ENCODE data around the gene FOXD2.

FOXD2 gene

DNA sequence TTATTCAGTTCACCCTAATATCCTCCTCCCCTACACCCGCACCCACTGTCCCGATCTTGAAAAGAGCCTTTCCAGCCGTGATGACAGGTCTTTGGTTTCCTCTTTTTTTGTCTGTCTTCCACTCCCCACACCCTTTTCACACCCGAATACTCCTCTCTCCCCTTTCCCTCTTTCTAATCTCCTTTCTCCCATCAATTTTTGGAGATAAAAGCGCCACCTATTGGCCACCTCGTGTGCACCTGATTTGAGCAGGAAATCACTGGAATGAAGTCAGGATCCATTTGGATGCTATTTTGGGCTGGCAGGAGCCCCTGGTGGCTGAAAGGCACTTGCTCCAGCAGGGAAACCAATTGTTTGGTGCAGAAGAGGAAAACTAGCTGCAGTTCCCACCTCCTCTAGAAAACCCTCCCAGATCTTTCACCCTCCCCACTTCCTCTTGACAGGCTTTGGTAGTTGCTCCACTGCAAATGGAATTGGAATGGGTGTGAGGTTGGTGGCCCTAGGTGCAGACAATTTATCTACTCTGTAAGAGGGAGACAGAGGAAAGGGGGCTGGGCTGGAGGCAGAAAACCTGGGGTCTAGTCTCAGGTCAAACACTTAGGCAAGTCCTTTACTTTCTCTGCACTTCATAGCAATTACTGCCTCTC is 13.4 kb upstream of the FOXD2 start:
- TF ChIP-seq, protein P1, sequence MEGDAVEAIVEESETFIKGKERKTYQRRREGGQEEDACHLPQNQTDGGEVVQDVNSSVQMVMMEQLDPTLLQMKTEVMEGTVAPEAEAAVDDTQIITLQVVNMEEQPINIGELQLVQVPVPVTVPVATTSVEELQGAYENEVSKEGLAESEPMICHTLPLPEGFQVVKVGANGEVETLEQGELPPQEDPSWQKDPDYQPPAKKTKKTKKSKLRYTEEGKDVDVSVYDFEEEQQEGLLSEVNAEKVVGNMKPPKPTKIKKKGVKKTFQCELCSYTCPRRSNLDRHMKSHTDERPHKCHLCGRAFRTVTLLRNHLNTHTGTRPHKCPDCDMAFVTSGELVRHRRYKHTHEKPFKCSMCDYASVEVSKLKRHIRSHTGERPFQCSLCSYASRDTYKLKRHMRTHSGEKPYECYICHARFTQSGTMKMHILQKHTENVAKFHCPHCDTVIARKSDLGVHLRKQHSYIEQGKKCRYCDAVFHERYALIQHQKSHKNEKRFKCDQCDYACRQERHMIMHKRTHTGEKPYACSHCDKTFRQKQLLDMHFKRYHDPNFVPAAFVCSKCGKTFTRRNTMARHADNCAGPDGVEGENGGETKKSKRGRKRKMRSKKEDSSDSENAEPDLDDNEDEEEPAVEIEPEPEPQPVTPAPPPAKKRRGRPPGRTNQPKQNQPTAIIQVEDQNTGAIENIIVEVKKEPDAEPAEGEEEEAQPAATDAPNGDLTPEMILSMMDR (IDR thresholded peaks at IDR 0.05; ENCODE audit: low read depth, low read length, missing control alignments), result peak; percentile 60
- no peak for DNase-seq (ENCODE audit: low read depth)
- no peak overlapping the region for H3K4me3 ChIP-seq (ENCODE audit: low read depth, low read length)

DNA sequence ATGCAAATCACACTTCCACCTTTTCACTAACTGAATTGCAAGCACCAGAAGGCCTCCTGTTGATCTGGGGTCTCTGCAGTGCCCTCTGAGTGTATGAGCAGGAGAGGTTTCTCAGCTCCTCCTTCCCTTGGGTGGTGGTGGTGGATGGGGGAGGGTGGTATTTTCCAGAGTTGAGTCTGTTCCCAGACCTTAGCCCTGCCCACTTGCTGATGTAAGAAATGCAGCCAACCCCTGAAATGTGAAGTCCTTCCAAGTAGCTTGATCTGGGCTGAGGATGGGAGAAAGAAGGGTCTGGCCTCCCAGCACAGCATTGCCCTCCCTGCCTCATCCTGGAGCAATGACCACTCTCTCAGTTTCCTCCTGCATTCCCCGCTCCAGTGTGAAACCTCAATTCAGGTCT is 6.3 kb upstream of the FOXD2 start:
- H3K4me3 ChIP-seq (ENCODE audit: low read depth, low read length), result no peak overlapping the region
- no peak for DNase-seq (ENCODE audit: low read depth)
- TF ChIP-seq, protein P1 (IDR thresholded peaks at IDR 0.05; ENCODE audit: low read depth, low read length, missing control alignments), result no peak

DNA sequence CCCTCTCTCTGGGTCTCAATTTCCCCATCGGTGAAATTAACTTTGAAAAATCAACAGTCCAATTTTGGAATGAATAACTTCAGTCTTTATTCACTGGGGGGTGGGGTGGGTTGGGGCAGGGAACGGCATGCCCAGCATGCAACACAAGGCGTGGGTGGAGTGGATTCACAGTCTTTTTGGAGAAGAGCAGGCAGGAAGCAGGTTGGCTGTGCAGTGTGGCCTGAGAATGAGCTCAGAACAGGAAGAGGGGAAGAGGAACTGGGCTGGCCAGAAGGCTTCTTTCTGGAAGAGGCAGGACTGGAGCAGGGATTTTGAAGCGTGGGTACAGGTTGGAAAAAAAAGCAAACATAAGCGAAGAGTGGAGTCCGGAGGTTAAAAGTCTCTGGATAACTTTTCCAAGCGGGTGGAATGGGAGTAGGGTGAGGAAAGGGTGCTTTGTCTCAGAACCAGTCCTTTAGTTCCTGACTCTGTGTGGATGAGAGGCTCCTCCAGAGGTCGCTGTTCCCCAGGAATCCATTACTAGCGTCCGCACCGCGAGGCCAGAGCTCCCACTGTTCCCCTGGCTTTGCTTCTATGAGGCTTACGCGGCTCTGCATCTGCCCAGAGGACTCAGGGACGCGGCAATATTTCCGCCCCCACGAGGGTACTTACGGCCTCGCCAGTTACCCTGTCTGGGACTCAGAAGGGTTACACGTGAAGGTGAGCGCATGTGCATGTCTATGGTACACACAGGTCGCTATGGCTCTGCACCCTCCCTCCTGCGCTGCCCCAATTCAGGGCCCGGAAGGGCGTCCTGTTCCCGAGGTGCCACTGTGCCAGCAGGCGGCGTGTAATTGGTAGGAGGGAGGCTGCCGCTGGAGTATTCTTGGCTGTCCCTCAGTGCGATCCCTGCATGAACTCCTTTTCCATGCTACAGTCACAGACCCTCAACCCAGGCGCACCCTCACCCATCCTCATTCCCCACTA is 5.5 kb upstream of the FOXD2 start:
- H3K4me3 ChIP-seq (ENCODE audit: low read depth, low read length), result no peak overlapping the region
- TF ChIP-seq, protein P1 (IDR thresholded peaks at IDR 0.05; ENCODE audit: low read depth, low read length, missing control alignments), result peak; percentile 69
- DNase-seq (ENCODE audit: low read depth), result no peak

DNA sequence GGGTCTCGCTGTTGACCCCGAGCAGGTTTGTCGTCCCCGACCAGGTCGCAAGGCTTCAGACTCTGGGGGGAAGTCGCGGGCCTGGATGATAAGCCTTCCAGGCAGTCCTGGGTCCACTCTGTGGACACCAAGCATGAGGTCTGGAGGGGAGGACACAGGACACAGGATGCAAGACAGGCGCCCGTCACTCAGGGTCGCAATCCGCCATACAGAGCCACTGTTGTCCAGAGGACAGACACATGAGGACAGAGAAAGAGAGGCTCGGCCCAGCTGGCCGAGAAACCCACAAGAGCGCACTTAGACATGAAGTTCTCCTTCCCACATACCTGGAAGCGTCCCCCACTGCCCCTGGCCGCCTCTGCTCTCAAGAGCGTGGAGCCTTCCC is 4.8 kb upstream of the FOXD2 start:
- TF ChIP-seq, protein P1 (IDR thresholded peaks at IDR 0.05; ENCODE audit: low read depth, low read length, missing control alignments), result no peak
- no peak for DNase-seq (ENCODE audit: low read depth)
- no peak overlapping the region for H3K4me3 ChIP-seq (ENCODE audit: low read depth, low read length)

DNA sequence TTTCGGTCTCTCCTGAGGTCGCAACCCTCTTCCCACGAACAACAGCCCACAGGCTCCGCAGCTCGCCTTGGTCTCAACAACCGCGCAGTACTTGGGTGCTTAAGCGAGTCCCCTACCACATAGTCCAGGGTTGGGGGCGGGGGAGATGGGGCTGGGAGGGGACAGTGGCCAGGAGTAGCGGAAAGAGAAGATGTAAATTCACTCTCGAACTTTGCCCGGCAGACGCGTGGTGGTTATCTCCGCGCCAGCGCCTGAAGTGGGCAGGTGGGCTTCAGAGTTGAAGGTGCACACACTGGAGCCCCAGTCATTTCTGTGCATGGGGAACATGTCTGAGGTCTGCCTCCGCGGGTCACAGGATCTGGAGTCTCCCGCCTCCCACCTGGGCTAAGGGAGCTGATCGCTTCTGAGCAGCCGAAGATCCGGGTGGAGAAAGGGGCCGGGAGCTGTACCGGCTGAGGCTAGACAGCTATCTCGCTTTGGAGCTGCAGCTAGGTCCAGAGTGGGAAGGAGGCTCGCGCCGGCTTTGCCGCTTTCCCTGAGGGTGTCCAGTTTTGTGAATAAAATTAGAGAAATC is 4.3 kb upstream of the FOXD2 start:
- DNase-seq (ENCODE audit: low read depth), result no peak
- H3K4me3 ChIP-seq (ENCODE audit: low read depth, low read length), result no peak overlapping the region
- TF ChIP-seq, protein P1 (IDR thresholded peaks at IDR 0.05; ENCODE audit: low read depth, low read length, missing control alignments), result no peak

DNA sequence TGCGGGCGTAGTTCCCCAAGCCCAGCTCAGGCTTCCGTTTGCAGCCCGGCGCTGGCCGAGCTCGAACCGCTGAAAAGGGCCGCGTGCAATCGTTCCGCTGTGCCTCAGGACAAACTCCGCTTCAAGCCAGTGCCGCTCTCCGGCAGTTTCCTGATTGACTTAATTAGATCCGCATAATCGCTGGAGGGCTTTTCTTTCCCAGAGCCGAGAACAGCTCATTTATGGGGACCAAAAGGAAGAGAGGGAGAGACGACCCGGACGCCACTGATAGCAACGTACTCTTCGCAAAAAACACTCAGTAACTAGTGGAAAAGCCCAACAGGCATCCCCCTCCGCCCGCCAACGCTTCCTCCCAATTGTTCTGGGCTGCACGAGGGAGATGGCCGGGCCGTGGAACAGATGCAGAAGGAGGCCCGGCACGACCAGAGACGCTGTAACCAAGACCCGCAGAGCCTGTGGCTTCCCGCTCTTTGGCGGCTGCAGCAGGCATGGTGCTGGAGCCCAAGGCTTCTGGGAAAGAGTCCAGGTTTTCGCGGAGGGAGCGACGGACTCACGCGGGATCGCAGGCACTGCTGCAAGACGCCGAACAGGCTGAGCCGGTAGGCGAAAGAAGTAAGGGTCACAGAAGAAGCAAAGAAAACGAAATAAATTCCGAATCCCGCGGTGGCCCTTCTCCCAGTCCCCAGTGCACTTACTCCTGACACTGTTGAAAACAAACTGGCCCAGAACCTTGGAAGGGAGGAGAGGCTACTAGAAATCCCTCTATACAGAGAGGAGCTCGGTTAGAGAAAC is 3.6 kb upstream of the FOXD2 start:
- H3K4me3 ChIP-seq (ENCODE audit: low read depth, low read length), result no peak overlapping the region

More for the DNA sequence above, 3.6 kb upstream of the FOXD2 start:
- TF ChIP-seq, protein P1 (IDR thresholded peaks at IDR 0.05; ENCODE audit: low read depth, low read length, missing control alignments), result no peak
- DNase-seq (ENCODE audit: low read depth), result no peak

All from GM12864 (cell line).